HCT116 (cell line): ENCODE data around the gene IL37.

ENCODE experiments used
- EGR1 ChIP-seq: IDR thresholded peaks from 2 replicates; pipeline ENCODE4 v1.6.1; 2012; ENCODE audit warnings: low read depth
- ELF1 ChIP-seq: IDR thresholded peaks from 2 replicates; pipeline ENCODE4 v1.6.1; 2012; ENCODE audit warnings: low read depth, borderline replicate concordance
- JUND ChIP-seq: IDR thresholded peaks from 2 replicates; pipeline ENCODE4 v1.6.1; 2012
- POLR2A ChIP-seq: IDR thresholded peaks from 2 replicates; pipeline ENCODE4 v1.7.0; 2011; ENCODE audit warnings: borderline replicate concordance; ENCODE audit not compliant: insufficient read depth, insufficient read length; ENCODE audit errors: extremely low read depth
- POLR2AphosphoS5 ChIP-seq: IDR thresholded peaks from 2 replicates; pipeline ENCODE4 v1.6.1; 2011; ENCODE audit warnings: mild to moderate bottlenecking, low read depth, low read length, moderate library complexity
- RAD21 ChIP-seq: IDR thresholded peaks from 2 replicates; pipeline ENCODE4 v1.6.1; 2012; ENCODE audit warnings: low read depth, mild to moderate bottlenecking
- SIN3A ChIP-seq: IDR thresholded peaks from 2 replicates; pipeline ENCODE4 v1.6.1; 2012; ENCODE audit warnings: low read depth
- SP1 ChIP-seq: IDR thresholded peaks from 2 replicates; pipeline ENCODE4 v1.6.1; 2012; ENCODE audit warnings: low read depth
- TCF7L2 ChIP-seq: IDR thresholded peaks from 2 replicates; pipeline ENCODE4 v1.7.0; 2011; ENCODE audit warnings: borderline replicate concordance, inconsistent platforms; ENCODE audit not compliant: insufficient read depth, insufficient read length; ENCODE audit errors: extremely low read depth
- TF ChIP-seq, protein P1 (sequence below), 3 experiments: fragments of 200-600 bp in 1 of 3; sonication (generic) in 1 of 3; IDR thresholded peaks in 2 of 3; conservative IDR thresholded peaks in 1 of 3; 2 replicates each; pipeline ENCODE4 v1.5.1; 2012 to 2017; ENCODE audit warnings: low read depth in 2 of 3, low read length in 2 of 3, antibody characterized with exemption in 1 of 3, borderline replicate concordance in 1 of 3, control low read depth in 1 of 3, mild to moderate bottlenecking in 1 of 3, mixed read lengths in 1 of 3, mixed run types in 1 of 3, moderate library complexity in 1 of 3; ENCODE audit not compliant: insufficient read depth in 1 of 3
- TF ChIP-seq, protein P2 (sequence below): IDR thresholded peaks from 2 replicates; pipeline ENCODE4 v1.6.1; 2012
- TF ChIP-seq, protein P3 (sequence below): IDR thresholded peaks from 2 replicates; pipeline ENCODE4 v1.6.1; 2012; ENCODE audit warnings: low read depth

DNA sequence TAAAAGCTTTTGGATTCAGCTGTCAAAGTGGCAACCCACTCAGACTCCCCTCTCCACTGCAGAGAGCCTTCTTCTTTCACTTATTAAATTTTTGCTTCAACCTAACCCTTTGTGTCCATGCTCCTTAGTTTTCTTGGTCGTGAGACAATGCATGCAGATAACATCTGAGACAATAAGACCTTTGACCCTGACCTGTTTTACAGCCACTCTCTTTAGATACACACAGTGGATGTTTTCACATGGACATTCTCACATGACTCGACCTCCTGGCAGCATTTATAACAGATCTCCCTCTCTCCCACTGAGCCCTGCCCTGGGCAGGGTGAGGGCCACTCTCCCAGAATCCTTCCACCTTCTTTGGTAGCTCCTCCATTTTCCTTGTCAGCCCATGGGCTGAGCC is 36.4 kb downstream of the IL37 start:
- TF ChIP-seq RAD21, result no peak
- no peak for TF ChIP-seq POLR2A
- no peak for TF ChIP-seq TCF7L2
- TF ChIP-seq, protein P1, sequence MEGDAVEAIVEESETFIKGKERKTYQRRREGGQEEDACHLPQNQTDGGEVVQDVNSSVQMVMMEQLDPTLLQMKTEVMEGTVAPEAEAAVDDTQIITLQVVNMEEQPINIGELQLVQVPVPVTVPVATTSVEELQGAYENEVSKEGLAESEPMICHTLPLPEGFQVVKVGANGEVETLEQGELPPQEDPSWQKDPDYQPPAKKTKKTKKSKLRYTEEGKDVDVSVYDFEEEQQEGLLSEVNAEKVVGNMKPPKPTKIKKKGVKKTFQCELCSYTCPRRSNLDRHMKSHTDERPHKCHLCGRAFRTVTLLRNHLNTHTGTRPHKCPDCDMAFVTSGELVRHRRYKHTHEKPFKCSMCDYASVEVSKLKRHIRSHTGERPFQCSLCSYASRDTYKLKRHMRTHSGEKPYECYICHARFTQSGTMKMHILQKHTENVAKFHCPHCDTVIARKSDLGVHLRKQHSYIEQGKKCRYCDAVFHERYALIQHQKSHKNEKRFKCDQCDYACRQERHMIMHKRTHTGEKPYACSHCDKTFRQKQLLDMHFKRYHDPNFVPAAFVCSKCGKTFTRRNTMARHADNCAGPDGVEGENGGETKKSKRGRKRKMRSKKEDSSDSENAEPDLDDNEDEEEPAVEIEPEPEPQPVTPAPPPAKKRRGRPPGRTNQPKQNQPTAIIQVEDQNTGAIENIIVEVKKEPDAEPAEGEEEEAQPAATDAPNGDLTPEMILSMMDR (IDR thresholded peaks at IDR 0.05 in 2 of 3, conservative IDR thresholded peaks at IDR 0.05 in 1 of 3; ENCODE audit: borderline replicate concordance in 1 of 3, insufficient read depth in 1 of 3, low read depth in 2 of 3, low read length in 2 of 3), result no peak
- TF ChIP-seq POLR2AphosphoS5, result no peak
- TF ChIP-seq, protein P2, sequence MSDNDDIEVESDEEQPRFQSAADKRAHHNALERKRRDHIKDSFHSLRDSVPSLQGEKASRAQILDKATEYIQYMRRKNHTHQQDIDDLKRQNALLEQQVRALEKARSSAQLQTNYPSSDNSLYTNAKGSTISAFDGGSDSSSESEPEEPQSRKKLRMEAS, result no peak
- no peak for TF ChIP-seq EGR1
- TF ChIP-seq, protein P3, sequence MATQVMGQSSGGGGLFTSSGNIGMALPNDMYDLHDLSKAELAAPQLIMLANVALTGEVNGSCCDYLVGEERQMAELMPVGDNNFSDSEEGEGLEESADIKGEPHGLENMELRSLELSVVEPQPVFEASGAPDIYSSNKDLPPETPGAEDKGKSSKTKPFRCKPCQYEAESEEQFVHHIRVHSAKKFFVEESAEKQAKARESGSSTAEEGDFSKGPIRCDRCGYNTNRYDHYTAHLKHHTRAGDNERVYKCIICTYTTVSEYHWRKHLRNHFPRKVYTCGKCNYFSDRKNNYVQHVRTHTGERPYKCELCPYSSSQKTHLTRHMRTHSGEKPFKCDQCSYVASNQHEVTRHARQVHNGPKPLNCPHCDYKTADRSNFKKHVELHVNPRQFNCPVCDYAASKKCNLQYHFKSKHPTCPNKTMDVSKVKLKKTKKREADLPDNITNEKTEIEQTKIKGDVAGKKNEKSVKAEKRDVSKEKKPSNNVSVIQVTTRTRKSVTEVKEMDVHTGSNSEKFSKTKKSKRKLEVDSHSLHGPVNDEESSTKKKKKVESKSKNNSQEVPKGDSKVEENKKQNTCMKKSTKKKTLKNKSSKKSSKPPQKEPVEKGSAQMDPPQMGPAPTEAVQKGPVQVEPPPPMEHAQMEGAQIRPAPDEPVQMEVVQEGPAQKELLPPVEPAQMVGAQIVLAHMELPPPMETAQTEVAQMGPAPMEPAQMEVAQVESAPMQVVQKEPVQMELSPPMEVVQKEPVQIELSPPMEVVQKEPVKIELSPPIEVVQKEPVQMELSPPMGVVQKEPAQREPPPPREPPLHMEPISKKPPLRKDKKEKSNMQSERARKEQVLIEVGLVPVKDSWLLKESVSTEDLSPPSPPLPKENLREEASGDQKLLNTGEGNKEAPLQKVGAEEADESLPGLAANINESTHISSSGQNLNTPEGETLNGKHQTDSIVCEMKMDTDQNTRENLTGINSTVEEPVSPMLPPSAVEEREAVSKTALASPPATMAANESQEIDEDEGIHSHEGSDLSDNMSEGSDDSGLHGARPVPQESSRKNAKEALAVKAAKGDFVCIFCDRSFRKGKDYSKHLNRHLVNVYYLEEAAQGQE, result no peak
- no peak for TF ChIP-seq ELF1
- TF ChIP-seq SP1, result no peak
- no peak for TF ChIP-seq SIN3A
- no peak for TF ChIP-seq JUND
